ENCODE measurements around the gene CNTN5.

DNA sequence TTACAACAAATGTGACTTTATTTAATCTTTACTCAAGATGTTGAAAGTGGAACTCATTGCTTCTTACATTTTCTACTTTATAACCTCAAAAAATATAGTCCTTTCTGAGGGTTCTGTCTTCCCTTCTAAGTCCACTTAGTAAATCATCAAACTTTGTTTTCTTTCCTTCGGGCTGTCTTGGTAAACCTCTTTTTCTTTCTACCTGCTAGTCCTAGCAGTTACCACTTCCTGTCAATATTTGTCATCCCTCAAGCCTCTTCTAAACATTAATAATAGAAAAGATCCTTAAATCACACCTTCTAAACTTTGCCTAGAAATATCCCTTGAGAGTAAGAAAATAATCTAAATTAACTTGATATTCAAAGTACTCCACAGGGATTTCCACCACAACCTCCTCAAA lies 580.4 kb downstream of the CNTN5 start:
- TF ChIP-seq, protein P1, sequence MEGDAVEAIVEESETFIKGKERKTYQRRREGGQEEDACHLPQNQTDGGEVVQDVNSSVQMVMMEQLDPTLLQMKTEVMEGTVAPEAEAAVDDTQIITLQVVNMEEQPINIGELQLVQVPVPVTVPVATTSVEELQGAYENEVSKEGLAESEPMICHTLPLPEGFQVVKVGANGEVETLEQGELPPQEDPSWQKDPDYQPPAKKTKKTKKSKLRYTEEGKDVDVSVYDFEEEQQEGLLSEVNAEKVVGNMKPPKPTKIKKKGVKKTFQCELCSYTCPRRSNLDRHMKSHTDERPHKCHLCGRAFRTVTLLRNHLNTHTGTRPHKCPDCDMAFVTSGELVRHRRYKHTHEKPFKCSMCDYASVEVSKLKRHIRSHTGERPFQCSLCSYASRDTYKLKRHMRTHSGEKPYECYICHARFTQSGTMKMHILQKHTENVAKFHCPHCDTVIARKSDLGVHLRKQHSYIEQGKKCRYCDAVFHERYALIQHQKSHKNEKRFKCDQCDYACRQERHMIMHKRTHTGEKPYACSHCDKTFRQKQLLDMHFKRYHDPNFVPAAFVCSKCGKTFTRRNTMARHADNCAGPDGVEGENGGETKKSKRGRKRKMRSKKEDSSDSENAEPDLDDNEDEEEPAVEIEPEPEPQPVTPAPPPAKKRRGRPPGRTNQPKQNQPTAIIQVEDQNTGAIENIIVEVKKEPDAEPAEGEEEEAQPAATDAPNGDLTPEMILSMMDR (IDR thresholded peaks at IDR 0.05; ENCODE audit: poor library complexity) = no peak
- TF ChIP-seq EZH2phosphoT487 (IDR thresholded peaks at IDR 0.05; ENCODE audit: low read depth, severe bottlenecking, unreplicated experiment) (no peak), EZH2 (IDR thresholded peaks at IDR 0.05; ENCODE audit: borderline replicate concordance) (no peak)

Measured in hepatocyte (in vitro differentiated cells).